HEK293T (cell line): ENCODE measurements around the gene PHACTR3.

Experiments
- FOXK2 ChIP-seq: fragments of 450-650 bp; IDR thresholded peaks from 2 replicates; pipeline ENCODE4 v1.6.1; 2016; ENCODE audit warnings: mild to moderate bottlenecking
- FOXM1 ChIP-seq: fragments of 450-650 bp; IDR thresholded peaks from 2 replicates; pipeline ENCODE4 v1.6.1; 2017; ENCODE audit warnings: mild to moderate bottlenecking, borderline replicate concordance
- NFRKB ChIP-seq: fragments of 450-650 bp; IDR thresholded peaks from 2 replicates; pipeline ENCODE4 v1.6.1; 2016; ENCODE audit warnings: mild to moderate bottlenecking, moderate library complexity
- SP1 ChIP-seq: fragments of 450-650 bp; IDR thresholded peaks from 2 replicates; pipeline ENCODE4 v1.6.1; 2017
- SUZ12 ChIP-seq: fragments of 450-650 bp; IDR thresholded peaks from 2 replicates; pipeline ENCODE4 v1.6.1; 2016; ENCODE audit warnings: mild to moderate bottlenecking
- ZNF384 ChIP-seq: fragments of 450-650 bp; IDR thresholded peaks from 2 replicates; pipeline ENCODE4 v1.6.1; 2016

DNA sequence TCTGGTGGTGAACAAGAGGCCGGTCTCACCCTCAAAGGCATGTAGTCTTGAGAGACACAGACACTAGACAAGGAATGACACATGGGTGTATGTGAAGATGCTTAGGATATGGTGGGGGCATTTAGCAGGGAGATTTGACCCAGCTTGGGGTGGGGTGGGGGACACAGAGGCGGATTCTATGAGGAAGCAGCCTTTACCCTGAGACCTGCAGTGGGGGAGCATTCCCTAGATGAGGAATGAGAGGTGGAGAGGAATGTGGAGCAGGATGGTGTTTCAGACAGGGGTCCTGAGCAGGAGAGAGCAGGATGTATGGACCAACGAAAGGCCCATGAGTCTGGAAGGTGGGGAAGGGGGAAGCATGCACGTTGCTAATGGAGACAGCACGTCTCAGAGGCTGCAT, 57.8 kb downstream of the PHACTR3 start:
- TF ChIP-seq SP1 (no peak), ZNF384 (no peak), FOXM1 (no peak), NFRKB (no peak), SUZ12 (no peak), FOXK2 (no peak)
